Measurements from ENCODE around the gene MTF1. TPM values are rescaled to one million over a fixed set of nuclear protein-coding genes. Genes with fewer than 3 reads are reported as not detected.

The MTF1 gene
- total RNA-seq, 2 donors from 2014 or later, result 2.3 to 4.8 TPM

- no peaks in the 10 kb centered on the region for H3K36me3 ChIP-seq
- peaks cover 0 to 13% of the 10 kb centered on the region in 2 donors for H3K4me1 ChIP-seq
- H3K4me3 ChIP-seq, result no peak overlapping the region
- H3K27me3 ChIP-seq, result no peaks in the 10 kb centered on the region
- DNase-seq (ENCODE audit: low spot score), result no peak
- no peak for TF ChIP-seq CTCF (IDR thresholded peaks at IDR 0.05)
- no peaks in the 10 kb centered on the region for H3K9me3 ChIP-seq
- H3K27ac ChIP-seq, result no peak overlapping the region
Observed at GRCh38 chr1:37845049-37845646, 14.2 kb downstream of the MTF1 start.

GRCh38 chr1:37844536-37844935 lies 14.9 kb downstream of the MTF1 start:
- Histone ChIP-seq H3K4me3 (no peak overlapping the region), H3K9me3 (no peaks in the 10 kb centered on the region), H3K4me1 (peaks cover 0 to 13% of the 10 kb centered on the region in 2 donors), H3K36me3 (peaks cover 5% of the 10 kb centered on the region), H3K27ac (no peak overlapping the region), H3K27me3 (no peaks in the 10 kb centered on the region)
- TF ChIP-seq CTCF (IDR thresholded peaks at IDR 0.05), result no peak
- no peak for DNase-seq (ENCODE audit: low spot score)

- peaks cover 0 to 8% of the 10 kb centered on the region in 2 donors for H3K4me1 ChIP-seq
- no peaks in the 10 kb centered on the region for H3K9me3 ChIP-seq
- no peak overlapping the region for H3K4me3 ChIP-seq
- peaks cover 33% of the 10 kb centered on the region for H3K36me3 ChIP-seq
- no peak for TF ChIP-seq CTCF (IDR thresholded peaks at IDR 0.05)
- no peaks in the 10 kb centered on the region for H3K27me3 ChIP-seq
- H3K27ac ChIP-seq, result no peak overlapping the region
- no peak for DNase-seq (ENCODE audit: low spot score)
Observed at GRCh38 chr1:37841652-37842051, 17.7 kb downstream of the MTF1 start.

- Histone ChIP-seq H3K27me3 (no peaks in the 10 kb centered on the region), H3K9me3 (no peaks in the 10 kb centered on the region), H3K36me3 (peaks cover 42% of the 10 kb centered on the region), H3K4me3 (no peak overlapping the region), H3K4me1 (peaks cover 0 to 6% of the 10 kb centered on the region in 2 donors), H3K27ac (no peak overlapping the region)
- TF ChIP-seq CTCF (IDR thresholded peaks at IDR 0.05), result no peak
- DNase-seq (ENCODE audit: low spot score), result no peak
Observed at GRCh38 chr1:37840711-37841110, 18.7 kb downstream of the MTF1 start.

GRCh38 chr1:37839676-37840075 lies 19.7 kb downstream of the MTF1 start:
- H3K36me3 ChIP-seq, result peaks cover 53% of the 10 kb centered on the region

More at GRCh38 chr1:37839676-37840075, 19.7 kb downstream of the MTF1 start:
- H3K4me3 ChIP-seq, result no peak overlapping the region
- TF ChIP-seq CTCF (IDR thresholded peaks at IDR 0.05), result no peak
- no peak for DNase-seq (ENCODE audit: low spot score)
- H3K9me3 ChIP-seq, result no peaks in the 10 kb centered on the region
- H3K27ac ChIP-seq, result no peak overlapping the region
- no peaks in the 10 kb centered on the region for H3K27me3 ChIP-seq
- peaks cover 0 to 2% of the 10 kb centered on the region in 2 donors for H3K4me1 ChIP-seq

Data from right atrium auricular region (tissue), 2 donors.